Esophagus muscularis mucosa (tissue), 4 donors: ENCODE data around the gene HPS3. TPM values are rescaled to one million over a fixed set of nuclear protein-coding genes. Genes with fewer than 3 reads are reported as not detected.

Experiments
- DNase-seq: peaks from one replicate; pipeline ENCODE4 v3.0.0-alpha.2; 2017; ENCODE audit errors: extremely low spot score
- H3K27ac ChIP-seq, 4 donors: fragments of 200-600 bp; sonication (generic); replicated peaks in 1 of 4; 1 replicate in 3 of 4; 2 replicates in 1 of 4; pipeline ENCODE4 v1.5.1; 2016 to 2019; ENCODE audit warnings: mild to moderate bottlenecking in 1 of 4
- H3K27me3 ChIP-seq, 4 donors: fragments of 200-600 bp; sonication (generic); one replicate each; pipeline versions ENCODE4 v1.5.1 to v1.6.0; 2016 to 2019
- H3K36me3 ChIP-seq, 4 donors: fragments of 200-600 bp; sonication (generic); one replicate each; pipeline ENCODE4 v1.5.1; 2016 to 2019
- H3K4me1 ChIP-seq, 4 donors: fragments of 200-600 bp; sonication (generic); one replicate each; pipeline ENCODE4 v1.5.1; 2016 to 2019
- H3K4me3 ChIP-seq, 4 donors: fragments of 200-600 bp; sonication (generic); 1 replicate in 2 of 4; 2 replicates in 2 of 4; pipeline ENCODE4 v1.5.1; 2016 to 2019; ENCODE audit warnings: mild to moderate bottlenecking in 4 of 4, moderate library complexity in 1 of 4
- H3K9me3 ChIP-seq, 4 donors: fragments of 200-600 bp; sonication (generic); 1 replicate in 3 of 4; 2 replicates in 1 of 4; pipeline ENCODE4 v1.5.1; 2016 to 2019
- CTCF ChIP-seq, 3 experiments: fragments of 200-600 bp in 2 of 3; fragments of 450-650 bp in 1 of 3; sonication (generic) in 2 of 3; IDR thresholded peaks; one replicate each; pipeline ENCODE4 v1.5.1; 2017 to 2019; ENCODE audit warnings: antibody characterized with exemption in 3 of 3, mild to moderate bottlenecking in 2 of 3, moderate library complexity in 1 of 3
- EP300 ChIP-seq: sonication (generic); formaldehyde crosslinking; IDR thresholded peaks from one replicate; pipeline ENCODE4 v1.6.1; 2017; ENCODE audit warnings: antibody characterized with exemption
- POLR2A ChIP-seq: fragments of 450-650 bp; IDR thresholded peaks from one replicate; pipeline ENCODE4 v1.6.1; 2017; ENCODE audit warnings: antibody characterized with exemption, moderate library complexity, mild to moderate bottlenecking, low read depth
- POLR2AphosphoS5 ChIP-seq, 2 donors: sonication (generic); formaldehyde crosslinking; IDR thresholded peaks; one replicate each; pipeline ENCODE4 v1.6.1; 2017; ENCODE audit warnings: antibody characterized with exemption in 2 of 2
- WGBS: methylation state at CpG from one replicate; pipeline ENCODE4 v1.1.5; 2018; 5-methylcytosine and 5-hydroxymethylcytosine counted together
- intact Hi-C: fragments of 100-400 bp; cut with DNase I; formaldehyde crosslinking; loops from one replicate; pipeline ENCODE4 v1.15.1; 2023
- total RNA-seq, 4 donors: library from RNA; depleted of rRNA; stranded (reverse); fragments of >200 nt; gene quantifications; one replicate each; pipeline versions ENCODE4 v1.1.0 to v1.2.1, GENCODE V29; 2016

HPS3 gene
- total RNA-seq: 10 to 100 TPM; 10.6 to 15.9 (median 12.4) TPM

GRCh38 chr3:149129326-149130205 lies at the start of gene HPS3:
HPS3 (plus strand) TSS chr3:149129638; CDS start chr3:149129724, 86 bp downstream.
- 1% methylated on average over 29 of the region's 84 CpGs for WGBS
- Histone ChIP-seq H3K4me1 (peaks cover 20 to 43% (median 40%) of the 10 kb centered on the region in 4 donors), H3K4me3 (peak within 1 kb of the TSS; percentile 78 to 98 (median 84)), H3K27me3 (no peaks in the 10 kb centered on the region), H3K36me3 (no peaks in the 10 kb centered on the region), H3K9me3 (no peaks in the 10 kb centered on the region), H3K27ac (peak within 1 kb of the TSS; percentile 83 to 88 (median 86))
- peak; percentile 97 for DNase-seq
- intact Hi-C loops: loop anchor here (5.0 kb wide), 1 partner anchor 258 kb away; no protein-coding TSS in a partner anchor
- TF ChIP-seq CTCF (IDR thresholded peaks at IDR 0.05) (peak in 1 of 3 experiments; percentile 6), POLR2AphosphoS5 (IDR thresholded peaks at IDR 0.05) (peak; percentile 98), POLR2A (peak; percentile 60), EP300 (no peak)

GRCh38 chr3:149080011-149080698 lies 49.3 kb upstream of the HPS3 start:
- intact Hi-C loops: loop anchor here (10.0 kb wide), 1 partner anchor 85 kb away; the partner anchor contains the start of gene GYG1
- DNase-seq: no peak
- no peak overlapping the region for H3K4me3 ChIP-seq
- peaks cover 0 to 12% (median 5%) of the 10 kb centered on the region in 4 donors for H3K36me3 ChIP-seq
- TF ChIP-seq POLR2A (no peak), EP300 (no peak), CTCF (IDR thresholded peaks at IDR 0.05) (no peak), POLR2AphosphoS5 (IDR thresholded peaks at IDR 0.05) (no peak)
- H3K27me3 ChIP-seq: no peaks in the 10 kb centered on the region
- H3K4me1 ChIP-seq: peaks cover 4 to 18% (median 16%) of the 10 kb centered on the region in 4 donors
- no peak overlapping the region for H3K27ac ChIP-seq
- 94% methylated on average over 3 of the region's 3 CpGs for WGBS
- H3K9me3 ChIP-seq: no peaks in the 10 kb centered on the region

GRCh38 chr3:149080699-149081091 lies 48.7 kb upstream of the HPS3 start:
- H3K27ac ChIP-seq: no peak overlapping the region
- H3K36me3 ChIP-seq: peaks cover 0 to 6% (median under 1%) of the 10 kb centered on the region in 4 donors
- intact Hi-C loops: loop anchor here (10.0 kb wide), 1 partner anchor 86 kb away; the partner anchor contains the start of gene GYG1
- no peak for DNase-seq
- peaks cover 6 to 23% (median 21%) of the 10 kb centered on the region in 4 donors for H3K4me1 ChIP-seq
- WGBS: 75% methylated on average over 2 of the region's 2 CpGs
- no peaks in the 10 kb centered on the region for H3K27me3 ChIP-seq
- TF ChIP-seq POLR2AphosphoS5 (IDR thresholded peaks at IDR 0.05): no peak
- no peaks in the 10 kb centered on the region for H3K9me3 ChIP-seq
- H3K4me3 ChIP-seq: no peak overlapping the region

- Histone ChIP-seq H3K4me3 (no peak overlapping the region), H3K9me3 (no peaks in the 10 kb centered on the region), H3K4me1 (peaks cover 6 to 26% (median 24%) of the 10 kb centered on the region in 4 donors), H3K27ac (no peak overlapping the region), H3K36me3 (peaks cover 0 to 4% (median 0%) of the 10 kb centered on the region in 4 donors), H3K27me3 (no peaks in the 10 kb centered on the region)
- no peak for DNase-seq
- 96% methylated on average over 1 of the region's 1 CpG for WGBS
- no peak for TF ChIP-seq CTCF (IDR thresholded peaks at IDR 0.05)
- TF ChIP-seq EP300: no peak
- no peak for TF ChIP-seq POLR2AphosphoS5 (IDR thresholded peaks at IDR 0.05)
- no peak for TF ChIP-seq POLR2A
- intact Hi-C loops: loop anchor here (10.0 kb wide), 1 partner anchor 87 kb away; the partner anchor contains the start of gene GYG1
These were observed 47.7 kb upstream of the HPS3 start for GRCh38 chr3:149081772-149082171.
